ENCODE data around the gene SNX8. TPM values are rescaled to one million over a fixed set of nuclear protein-coding genes. Genes with fewer than 3 reads are reported as not detected.
A peak's percentile ranks its signal among the peaks of the same experiment; 100 is the strongest.

SNX8 gene
- total and polyA plus RNA-seq, 2 donors (not counting 3 experiments of a cell fraction or from before 2014, with no cell fraction given) = 24.5 to 50.3 TPM

GRCh38 chr7:2281541-2281940, 32.7 kb downstream of the SNX8 start:
- H2AFZ ChIP-seq (ENCODE audit: low read depth, low read length) = no peak overlapping the region
- H3K79me2 ChIP-seq (ENCODE audit: control insufficient read depth, insufficient read depth, low read length) = no peaks in the 10 kb centered on the region
- intact Hi-C loops (cut with micrococcal nuclease) (no loop called here), dilution Hi-C loops (cut with MboI; ENCODE audit: extremely low pct_ligation_motif_present, low sequenced_read_pairs) (no loop called here)
- no TSS peak for BruUV-seq (replicated peaks)
- no peak overlapping the region for H3K4me2 ChIP-seq (ENCODE audit: insufficient read depth, low read length)
- H3K4me3 ChIP-seq (replicated peaks in 1 of 3; ENCODE audit: insufficient read depth in 1 of 3, low read depth in 1 of 3, low read length in 3 of 3) = no peak overlapping the region
- no peak overlapping the region for H3K9ac ChIP-seq (replicated peaks; ENCODE audit: extremely low read depth, insufficient read depth, low read length)
- TF ChIP-seq JUN (IDR thresholded peaks at IDR 0.05; ENCODE audit: borderline replicate concordance, insufficient read depth, insufficient read length, low read depth) = no peak
- TF ChIP-seq MYC (IDR thresholded peaks at IDR 0.05; ENCODE audit: low read depth, low read length) = no peak
- TF ChIP-seq FOS (IDR thresholded peaks at IDR 0.05; ENCODE audit: borderline replicate concordance, insufficient read depth, low read length) = no peak
- no peak for TF ChIP-seq POLR2A (IDR thresholded peaks at IDR 0.05; ENCODE audit: low read depth, low read length)
- TF ChIP-seq GATA2 (IDR thresholded peaks at IDR 0.05; ENCODE audit: insufficient read depth, insufficient read length, low read depth, low read length) = no peak
- TF ChIP-seq, protein P1, sequence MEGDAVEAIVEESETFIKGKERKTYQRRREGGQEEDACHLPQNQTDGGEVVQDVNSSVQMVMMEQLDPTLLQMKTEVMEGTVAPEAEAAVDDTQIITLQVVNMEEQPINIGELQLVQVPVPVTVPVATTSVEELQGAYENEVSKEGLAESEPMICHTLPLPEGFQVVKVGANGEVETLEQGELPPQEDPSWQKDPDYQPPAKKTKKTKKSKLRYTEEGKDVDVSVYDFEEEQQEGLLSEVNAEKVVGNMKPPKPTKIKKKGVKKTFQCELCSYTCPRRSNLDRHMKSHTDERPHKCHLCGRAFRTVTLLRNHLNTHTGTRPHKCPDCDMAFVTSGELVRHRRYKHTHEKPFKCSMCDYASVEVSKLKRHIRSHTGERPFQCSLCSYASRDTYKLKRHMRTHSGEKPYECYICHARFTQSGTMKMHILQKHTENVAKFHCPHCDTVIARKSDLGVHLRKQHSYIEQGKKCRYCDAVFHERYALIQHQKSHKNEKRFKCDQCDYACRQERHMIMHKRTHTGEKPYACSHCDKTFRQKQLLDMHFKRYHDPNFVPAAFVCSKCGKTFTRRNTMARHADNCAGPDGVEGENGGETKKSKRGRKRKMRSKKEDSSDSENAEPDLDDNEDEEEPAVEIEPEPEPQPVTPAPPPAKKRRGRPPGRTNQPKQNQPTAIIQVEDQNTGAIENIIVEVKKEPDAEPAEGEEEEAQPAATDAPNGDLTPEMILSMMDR (IDR thresholded peaks at IDR 0.05; ENCODE audit: extremely low read depth in 1 of 2, insufficient read depth in 1 of 2, low read depth in 1 of 2, low read length in 2 of 2) = no peak
- TF ChIP-seq EZH2 (IDR thresholded peaks at IDR 0.05; ENCODE audit: borderline replicate concordance, low read depth, low read length, severe bottlenecking) = no peak
- no peak for TF ChIP-seq MAX (IDR thresholded peaks at IDR 0.05; ENCODE audit: insufficient read depth, insufficient read length)
- TF ChIP-seq POLR2AphosphoS5 (IDR thresholded peaks at IDR 0.05; ENCODE audit: insufficient read depth, low read depth, low read length) = no peak
- H3K9me3 ChIP-seq (replicated peaks; ENCODE audit: control insufficient read depth, insufficient read depth, low read length) = no peaks in the 10 kb centered on the region
- POLR2A ChIA-PET = no interaction called here
- H3K4me1 ChIP-seq (ENCODE audit: control insufficient read depth, extremely low read depth, insufficient read depth, low read length) = no peaks in the 10 kb centered on the region
- H3K27ac ChIP-seq (ENCODE audit: insufficient read depth, low read depth, low read length) = no peak overlapping the region
- FAIRE-seq = peak; percentile 78
- H3K9me1 ChIP-seq (replicated peaks; ENCODE audit: control insufficient read depth, extremely low read depth, insufficient read depth, low read length) = no peaks in the 10 kb centered on the region
- CTCF ChIA-PET = interaction anchor here (0.5 to 1.5 kb wide), 2 partner anchors 12 to 67 kb away, joined by 3 read pairs; no protein-coding TSS in a partner anchor
- H3K36me3 ChIP-seq (ENCODE audit: control insufficient read depth in 2 of 2, extremely low read depth in 1 of 2, insufficient read depth in 2 of 2, low read length in 2 of 2) = no peaks in the 10 kb centered on the region
- H4K20me1 ChIP-seq (replicated peaks; ENCODE audit: control insufficient read depth, extremely low read depth, insufficient read depth, low read length) = no peaks in the 10 kb centered on the region
- DNase-seq (ENCODE audit: low read depth, low spot score) = peak; percentile 40
- H3K27me3 ChIP-seq (ENCODE audit: control insufficient read depth in 2 of 2, insufficient read depth in 2 of 2, low read length in 2 of 2) = no peaks in the 10 kb centered on the region

Data from endothelial cell of umbilical vein (primary cell).